Lower lobe of right lung (tissue), 2 donors: ENCODE measurements around the gene PTPRT. TPM values are rescaled to one million over a fixed set of nuclear protein-coding genes. Genes with fewer than 3 reads are reported as not detected.

Source experiments
- ATAC-seq, 2 donors: fragments of 200-7000 bp; cut with Tn5 transposase; one replicate each; pipeline ENCODE4 v1.9.1; 2020 to 2022; ENCODE audit warnings: mild to moderate bottlenecking in 2 of 2, moderate library complexity in 2 of 2
- DNase-seq: peaks from one replicate; pipeline ENCODE4 v3.0.0-alpha.2; 2020
- H3K27ac ChIP-seq: fragments of 200-600 bp; one replicate; pipeline ENCODE4 v1.8.0; 2022
- H3K27me3 ChIP-seq: fragments of 200-600 bp; one replicate; pipeline ENCODE4 v1.8.0; 2022; ENCODE audit warnings: low read depth
- H3K36me3 ChIP-seq: fragments of 200-600 bp; one replicate; pipeline ENCODE4 v1.8.0; 2022; ENCODE audit warnings: mild to moderate bottlenecking
- H3K4me1 ChIP-seq: fragments of 200-600 bp; one replicate; pipeline ENCODE4 v1.8.0; 2022
- H3K4me3 ChIP-seq: fragments of 200-600 bp; one replicate; pipeline ENCODE4 v1.8.0; 2022; ENCODE audit warnings: mild to moderate bottlenecking
- H3K9me3 ChIP-seq: fragments of 200-600 bp; one replicate; pipeline ENCODE4 v1.8.0; 2022
- CTCF ChIP-seq: fragments of 200-600 bp; IDR thresholded peaks from one replicate; pipeline ENCODE4 v1.8.0; 2022; ENCODE audit warnings: antibody characterized with exemption, mild to moderate bottlenecking
- intact Hi-C: fragments of 100-400 bp; cut with DNase I; formaldehyde crosslinking; loops from one replicate; pipeline ENCODE4 v1.11.0; 2022
- total RNA-seq: library from RNA; stranded (reverse); fragmentation: NEBNext Ultra II Directional; extraction: Animal tissue kit (Norgen Biotek cat#: 25700); gene quantifications from one replicate; pipeline ENCODE4 v1.2.1, GENCODE V29; 2021
- donor health status: DM: no; HTN: yes; CAD: no; lungs with severe emphysema.

PTPRT gene
- total RNA-seq, 1 donor from 2014 or later = 8.0 TPM

- DNase-seq (no peak), ATAC-seq (no peak)
- no peak overlapping the region for H3K27ac ChIP-seq
- no peaks in the 10 kb centered on the region for H3K36me3 ChIP-seq
- H3K4me3 ChIP-seq = no peak overlapping the region
- no peaks in the 10 kb centered on the region for H3K4me1 ChIP-seq
- no peaks in the 10 kb centered on the region for H3K9me3 ChIP-seq
- H3K27me3 ChIP-seq = no peaks in the 10 kb centered on the region
- no peak for TF ChIP-seq CTCF
- intact Hi-C loops = no loop called here
These were observed 746.5 kb downstream of the PTPRT start for GRCh38 chr20:42443200-42443599.

DNA sequence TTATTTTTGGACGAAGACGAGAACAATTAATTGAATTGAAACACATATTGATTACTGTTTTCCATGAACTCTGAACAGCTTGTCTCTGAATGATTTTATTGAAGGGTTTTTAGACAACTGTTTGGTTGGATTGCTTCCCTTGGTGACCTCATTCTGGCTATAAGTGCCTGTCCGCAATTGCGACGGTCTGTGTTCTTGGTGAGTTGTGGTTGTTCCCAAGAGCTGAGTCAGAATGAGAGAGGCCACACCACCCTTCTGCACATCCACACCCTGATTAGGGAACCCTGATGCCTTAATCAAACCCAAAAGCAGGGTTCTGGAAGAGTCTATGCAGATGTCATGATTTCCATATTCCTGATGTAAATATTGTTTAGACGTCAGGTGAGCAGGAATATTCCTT, 747.0 kb downstream of the PTPRT start:
- ATAC-seq (no peak), DNase-seq (no peak)
- TF ChIP-seq CTCF = no peak
- Histone ChIP-seq H3K4me3 (no peak overlapping the region), H3K9me3 (no peaks in the 10 kb centered on the region), H3K4me1 (no peaks in the 10 kb centered on the region), H3K36me3 (no peaks in the 10 kb centered on the region), H3K27ac (no peak overlapping the region), H3K27me3 (no peaks in the 10 kb centered on the region)
- intact Hi-C loops = no loop called here

- Histone ChIP-seq H3K4me1 (no peaks in the 10 kb centered on the region), H3K36me3 (no peaks in the 10 kb centered on the region), H3K9me3 (no peaks in the 10 kb centered on the region), H3K27ac (no peak overlapping the region), H3K4me3 (no peak overlapping the region), H3K27me3 (no peaks in the 10 kb centered on the region)
- no peak for TF ChIP-seq CTCF
- ATAC-seq (no peak), DNase-seq (no peak)
- intact Hi-C loops = no loop called here
These were observed 747.8 kb downstream of the PTPRT start for GRCh38 chr20:42441864-42442331.

- H3K27ac ChIP-seq = no peak overlapping the region
- no peaks in the 10 kb centered on the region for H3K9me3 ChIP-seq
- H3K27me3 ChIP-seq = no peaks in the 10 kb centered on the region
- no peaks in the 10 kb centered on the region for H3K36me3 ChIP-seq
- H3K4me1 ChIP-seq = no peaks in the 10 kb centered on the region
- H3K4me3 ChIP-seq = no peak overlapping the region
- intact Hi-C loops = no loop called here
- DNase-seq (no peak), ATAC-seq (no peak)
- no peak for TF ChIP-seq CTCF
These were observed 748.4 kb downstream of the PTPRT start for GRCh38 chr20:42441196-42441863.

GRCh38 chr20:42435230-42435629, 754.5 kb downstream of the PTPRT start:
- H3K4me3 ChIP-seq = no peak overlapping the region
- DNase-seq (no peak), ATAC-seq (no peak)
- no peaks in the 10 kb centered on the region for H3K9me3 ChIP-seq
- no peaks in the 10 kb centered on the region for H3K27me3 ChIP-seq
- H3K27ac ChIP-seq = no peak overlapping the region
- intact Hi-C loops = no loop called here
- TF ChIP-seq CTCF = no peak
- no peaks in the 10 kb centered on the region for H3K4me1 ChIP-seq
- H3K36me3 ChIP-seq = no peaks in the 10 kb centered on the region
